ENCODE measurements around the gene DYNLT3. TPM values are rescaled to one million over a fixed set of nuclear protein-coding genes. Genes with fewer than 3 reads are reported as not detected.
A peak's percentile ranks its signal among the peaks of the same experiment; 100 is the strongest.

DYNLT3 gene
- total RNA-seq, 6 experiments from 2014 or later, result 13.1 to 24.4 (median 17.7) TPM

GRCh38 chrX:37812110-37812509 is 35.3 kb downstream of the DYNLT3 start:
- TF ChIP-seq, protein P1, sequence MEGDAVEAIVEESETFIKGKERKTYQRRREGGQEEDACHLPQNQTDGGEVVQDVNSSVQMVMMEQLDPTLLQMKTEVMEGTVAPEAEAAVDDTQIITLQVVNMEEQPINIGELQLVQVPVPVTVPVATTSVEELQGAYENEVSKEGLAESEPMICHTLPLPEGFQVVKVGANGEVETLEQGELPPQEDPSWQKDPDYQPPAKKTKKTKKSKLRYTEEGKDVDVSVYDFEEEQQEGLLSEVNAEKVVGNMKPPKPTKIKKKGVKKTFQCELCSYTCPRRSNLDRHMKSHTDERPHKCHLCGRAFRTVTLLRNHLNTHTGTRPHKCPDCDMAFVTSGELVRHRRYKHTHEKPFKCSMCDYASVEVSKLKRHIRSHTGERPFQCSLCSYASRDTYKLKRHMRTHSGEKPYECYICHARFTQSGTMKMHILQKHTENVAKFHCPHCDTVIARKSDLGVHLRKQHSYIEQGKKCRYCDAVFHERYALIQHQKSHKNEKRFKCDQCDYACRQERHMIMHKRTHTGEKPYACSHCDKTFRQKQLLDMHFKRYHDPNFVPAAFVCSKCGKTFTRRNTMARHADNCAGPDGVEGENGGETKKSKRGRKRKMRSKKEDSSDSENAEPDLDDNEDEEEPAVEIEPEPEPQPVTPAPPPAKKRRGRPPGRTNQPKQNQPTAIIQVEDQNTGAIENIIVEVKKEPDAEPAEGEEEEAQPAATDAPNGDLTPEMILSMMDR (IDR thresholded peaks at IDR 0.05), result no peak
- TF ChIP-seq POLR2A (IDR thresholded peaks at IDR 0.05), result no peak
- H3K4me3 ChIP-seq, result no peak overlapping the region
- H3K27me3 ChIP-seq, result no peaks in the 10 kb centered on the region
- no peaks in the 10 kb centered on the region for H3K4me1 ChIP-seq
- intact Hi-C loops (cut with DNase I), result no loop called here
- no peak overlapping the region for H3K27ac ChIP-seq
- ATAC-seq (peak in 1 of 4 donors; percentile 17), DNase-seq (no peak)
- H3K36me3 ChIP-seq, result no peaks in the 10 kb centered on the region
- 40% methylated on average over 1 of the region's 1 CpG for WGBS (ENCODE audit: insufficient coverage, low coverage, low lambda C conversion rate, missing lambda C conversion rate)
- no peaks in the 10 kb centered on the region for H3K9me3 ChIP-seq

DNA sequence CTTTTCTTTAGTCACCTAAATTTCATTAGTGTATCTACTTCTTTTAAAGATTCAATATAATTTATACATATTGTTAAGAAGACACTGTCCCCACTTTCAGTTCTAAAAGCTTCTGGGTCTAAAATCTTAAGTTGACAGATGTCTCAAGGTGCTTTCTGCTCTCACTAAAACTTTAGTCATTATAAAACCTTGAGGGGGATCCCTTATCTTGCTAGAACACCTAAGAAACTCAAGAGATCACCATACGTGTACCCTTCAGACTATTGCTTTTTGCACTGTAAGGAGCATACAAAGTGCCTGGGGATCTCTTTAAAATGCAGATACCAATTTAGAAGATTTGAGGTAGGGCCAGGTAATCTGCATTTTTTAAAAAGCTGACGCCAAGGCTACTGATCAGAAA is 37.4 kb downstream of the DYNLT3 start:
- H3K4me1 ChIP-seq, result no peaks in the 10 kb centered on the region
- no peak overlapping the region for H3K4me3 ChIP-seq
- no peaks in the 10 kb centered on the region for H3K36me3 ChIP-seq
- DNase-seq, result no peak
- no peak for ATAC-seq
- no peak overlapping the region for H3K27ac ChIP-seq
- 43% methylated on average over 2 of the region's 2 CpGs for WGBS (ENCODE audit: insufficient coverage, low coverage, low lambda C conversion rate, missing lambda C conversion rate)
- intact Hi-C loops (cut with DNase I), result no loop called here
- no peaks in the 10 kb centered on the region for H3K27me3 ChIP-seq
- no peaks in the 10 kb centered on the region for H3K9me3 ChIP-seq
- no peak for TF ChIP-seq POLR2A (IDR thresholded peaks at IDR 0.05)
- TF ChIP-seq, protein P1 (IDR thresholded peaks at IDR 0.05), result no peak

DNA sequence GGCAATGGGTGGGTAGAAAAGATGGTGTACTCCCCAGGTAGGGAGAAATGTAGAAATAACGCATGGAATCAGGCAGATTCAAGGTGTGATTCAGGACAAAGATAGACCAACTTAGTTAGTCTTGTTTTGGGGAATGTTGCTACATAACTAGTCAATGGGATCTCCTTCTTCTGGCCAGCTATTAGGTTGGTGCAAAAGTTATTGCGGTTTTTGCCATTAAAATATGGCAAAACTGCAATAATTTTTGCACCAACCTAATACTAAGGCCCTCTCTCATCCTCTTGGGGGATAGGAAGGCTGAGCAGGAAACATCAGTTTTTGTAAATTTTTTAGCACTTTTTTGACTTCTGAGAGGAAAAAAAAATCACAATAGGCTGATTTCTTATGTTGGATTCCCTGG is 44.3 kb downstream of the DYNLT3 start:
- Histone ChIP-seq H3K4me3 (no peak overlapping the region), H3K4me1 (no peaks in the 10 kb centered on the region), H3K9me3 (no peaks in the 10 kb centered on the region), H3K27ac (no peak overlapping the region), H3K36me3 (no peaks in the 10 kb centered on the region), H3K27me3 (no peaks in the 10 kb centered on the region)
- TF ChIP-seq POLR2A (IDR thresholded peaks at IDR 0.05), result no peak
- TF ChIP-seq, protein P1 (IDR thresholded peaks at IDR 0.05), result no peak
- ATAC-seq (no peak), DNase-seq (no peak)
- intact Hi-C loops (cut with DNase I), result no loop called here
- WGBS (ENCODE audit: insufficient coverage, low coverage, low lambda C conversion rate, missing lambda C conversion rate), result 52% methylated on average over 2 of the region's 2 CpGs

DNA sequence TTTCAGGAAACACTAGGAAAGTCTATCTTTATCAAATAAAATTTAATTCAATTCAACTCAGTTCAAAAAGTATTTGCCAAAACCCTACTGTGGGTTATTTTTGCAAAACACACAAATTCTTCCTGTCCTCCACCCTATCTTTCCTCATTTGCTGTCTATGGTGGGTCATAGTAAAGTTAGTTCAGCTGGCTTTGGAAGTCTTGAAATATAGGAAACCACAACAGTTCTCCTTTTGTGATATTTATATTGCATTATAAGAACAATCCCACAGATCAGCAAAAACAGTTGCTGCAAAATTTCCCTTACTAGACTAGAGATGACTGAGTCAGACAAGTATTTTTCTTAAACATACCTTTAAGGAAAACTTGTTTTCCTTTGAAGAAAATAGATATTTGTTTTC is 45.3 kb downstream of the DYNLT3 start:
- TF ChIP-seq, protein P1 (IDR thresholded peaks at IDR 0.05), result no peak
- peak in 1 of 4 donors; percentile 15 for ATAC-seq
- intact Hi-C loops (cut with DNase I), result no loop called here
- H3K27me3 ChIP-seq, result no peaks in the 10 kb centered on the region
- no peak for DNase-seq
- H3K4me1 ChIP-seq, result no peaks in the 10 kb centered on the region
- H3K27ac ChIP-seq, result no peak overlapping the region
- H3K36me3 ChIP-seq, result no peaks in the 10 kb centered on the region
- no peaks in the 10 kb centered on the region for H3K9me3 ChIP-seq
- H3K4me3 ChIP-seq, result no peak overlapping the region

- DNase-seq, result no peak
- ATAC-seq, result peak in 1 of 4 donors; percentile 35
- no peaks in the 10 kb centered on the region for H3K36me3 ChIP-seq
- H3K4me1 ChIP-seq, result no peaks in the 10 kb centered on the region
- no peaks in the 10 kb centered on the region for H3K27me3 ChIP-seq
- H3K4me3 ChIP-seq, result no peak overlapping the region
- H3K9me3 ChIP-seq, result no peaks in the 10 kb centered on the region
- no peak overlapping the region for H3K27ac ChIP-seq
- intact Hi-C loops (cut with DNase I), result no loop called here
- TF ChIP-seq POLR2A (IDR thresholded peaks at IDR 0.05), result no peak
- TF ChIP-seq, protein P1 (IDR thresholded peaks at IDR 0.05), result no peak
These were observed 46.7 kb downstream of the DYNLT3 start for GRCh38 chrX:37800717-37801116.

Data from right lobe of liver (tissue), 6 donors.